Amniotic stem cell (primary cell): ENCODE measurements around the gene MPV17L2.

Source experiments
- DNase-seq: peaks from one replicate; lab custom pipeline; 2025; lab: John Stamatoyannopoulos, UW

MPV17L2 gene

DNA sequence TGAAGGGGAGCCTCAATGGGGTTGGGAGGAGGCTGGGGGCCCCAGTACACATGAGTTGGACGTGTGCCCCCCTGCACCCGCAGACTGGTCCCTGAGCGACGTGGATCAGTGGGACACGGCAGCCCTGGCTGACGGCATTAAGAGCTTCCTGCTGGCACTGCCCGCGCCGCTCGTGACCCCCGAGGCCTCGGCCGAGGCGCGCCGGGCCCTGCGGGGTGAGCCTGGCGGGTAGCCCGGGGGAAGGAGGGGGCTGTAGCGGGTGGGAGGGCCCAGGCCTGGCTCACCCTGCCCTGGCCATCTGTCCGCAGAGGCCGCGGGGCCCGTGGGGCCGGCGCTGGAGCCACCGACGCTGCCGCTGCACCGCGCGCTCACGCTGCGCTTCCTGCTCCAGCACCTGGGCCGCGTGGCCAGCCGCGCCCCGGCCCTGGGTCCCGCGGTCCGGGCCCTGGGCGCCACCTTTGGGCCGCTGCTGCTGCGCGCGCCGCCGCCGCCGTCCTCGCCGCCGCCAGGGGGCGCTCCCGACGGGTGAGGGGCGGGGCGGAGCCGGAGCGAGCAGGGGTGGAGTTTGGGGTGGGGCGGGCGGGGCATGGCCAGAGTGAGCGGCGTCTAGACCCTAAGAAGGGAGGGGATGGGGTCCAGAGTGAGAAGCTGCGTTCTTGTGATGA is 31.9 kb upstream of the MPV17L2 start:
- DNase-seq: no peak

GRCh38 chr19:18161636-18162002 is 31.4 kb upstream of the MPV17L2 start:
- DNase-seq: no peak

- DNase-seq: no peak
Measured at GRCh38 chr19:18164072-18164471, 28.9 kb upstream of the MPV17L2 start.

DNA sequence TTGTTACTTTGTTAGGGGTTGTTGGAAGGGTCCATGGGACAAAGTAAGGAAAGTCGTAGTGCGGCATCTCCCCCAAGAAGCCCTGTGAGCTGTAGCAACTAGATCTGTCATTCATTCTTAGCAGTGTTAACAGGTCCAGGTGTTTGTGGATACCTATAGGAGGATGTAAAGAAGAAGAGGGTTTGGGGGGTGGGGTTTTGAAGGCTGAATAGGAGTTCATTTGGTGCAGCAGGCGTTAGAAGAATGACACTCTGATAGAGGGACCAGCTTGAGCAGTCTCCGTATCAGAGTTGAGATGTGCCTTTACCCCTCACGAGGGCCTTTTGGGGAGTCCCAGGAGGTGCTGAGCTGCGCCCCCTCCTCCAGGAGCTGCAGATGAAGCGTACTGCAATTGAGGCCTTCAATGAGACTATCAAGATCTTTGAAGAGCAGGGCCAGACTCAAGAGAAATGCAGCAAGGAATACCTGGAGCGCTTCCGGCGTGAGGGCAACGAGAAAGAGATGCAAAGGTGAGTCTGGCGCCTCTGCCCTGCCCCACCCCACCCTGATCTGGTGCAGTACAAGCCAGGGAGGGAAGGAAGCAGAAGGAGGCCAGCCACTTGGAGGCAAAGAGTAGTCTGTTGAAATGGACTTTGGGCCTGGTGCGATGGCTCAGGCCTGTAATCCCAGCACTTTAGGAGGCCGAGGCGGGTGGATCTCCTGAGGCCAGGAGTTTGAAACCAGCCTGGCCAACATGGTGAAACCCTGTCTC is 27.0 kb upstream of the MPV17L2 start:
- no peak for DNase-seq

- DNase-seq: no peak
Measured at GRCh38 chr19:18167011-18167410, 26.0 kb upstream of the MPV17L2 start.

DNA sequence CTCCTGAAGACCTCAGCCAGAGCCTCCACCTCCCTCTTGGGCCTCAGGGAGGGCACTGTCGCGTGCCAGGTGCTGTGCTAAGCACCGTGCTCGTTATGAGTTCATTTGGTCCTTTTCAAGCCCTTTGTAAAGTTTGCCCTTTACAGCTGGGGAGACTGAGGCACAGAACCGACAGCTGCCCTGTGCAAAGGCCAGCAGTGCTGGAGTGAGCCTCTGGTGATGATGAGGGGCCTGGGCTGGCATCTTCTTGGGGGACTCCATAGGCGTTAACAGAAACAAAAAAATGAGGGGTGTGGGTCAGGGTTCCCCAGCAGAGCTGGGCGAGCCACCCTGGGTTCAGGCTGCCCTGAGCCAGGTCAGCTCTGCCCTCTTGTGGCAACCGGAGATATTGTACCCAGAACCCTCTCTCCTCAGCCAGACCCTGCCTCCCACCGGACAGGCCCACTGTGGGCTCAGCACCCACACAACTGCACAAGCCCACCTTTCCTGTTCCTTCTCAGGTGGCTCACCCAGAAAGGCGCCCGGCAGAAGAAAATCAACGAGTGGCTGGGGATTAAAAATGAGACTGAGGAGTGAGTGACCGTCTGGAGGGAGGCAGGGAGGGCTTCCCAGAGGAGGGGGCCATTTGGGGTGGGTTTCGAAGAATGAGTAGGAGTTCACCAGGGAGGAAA is 24.9 kb upstream of the MPV17L2 start:
- no peak for DNase-seq

DNA sequence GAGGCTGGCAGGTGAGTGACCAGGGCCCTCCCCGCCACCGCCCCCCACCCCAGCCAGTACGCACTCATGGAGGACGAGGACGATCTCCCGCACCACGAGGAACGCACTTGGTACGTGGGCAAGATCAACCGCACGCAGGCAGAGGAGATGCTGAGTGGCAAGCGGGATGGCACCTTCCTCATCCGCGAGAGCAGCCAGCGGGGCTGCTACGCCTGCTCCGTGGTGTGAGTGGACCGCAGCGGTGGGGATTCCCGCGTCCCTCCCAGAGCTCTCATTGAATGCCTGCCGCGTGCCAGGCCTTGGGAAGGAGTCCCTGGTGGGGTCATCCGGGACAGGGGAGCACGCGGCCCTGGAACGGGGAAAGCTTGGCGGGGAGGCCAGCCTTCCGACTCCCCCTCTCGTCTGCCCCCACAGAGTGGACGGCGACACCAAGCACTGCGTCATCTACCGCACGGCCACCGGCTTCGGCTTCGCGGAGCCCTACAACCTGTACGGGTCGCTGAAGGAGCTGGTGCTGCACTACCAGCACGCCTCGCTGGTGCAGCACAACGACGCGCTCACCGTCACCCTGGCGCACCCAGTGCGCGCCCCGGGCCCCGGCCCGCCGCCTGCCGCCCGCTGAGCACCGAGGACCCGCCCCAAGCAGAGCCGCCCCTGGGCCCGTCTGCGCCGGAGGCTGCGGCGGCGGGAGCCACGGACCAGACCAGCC is 24.2 kb upstream of the MPV17L2 start:
- DNase-seq: no peak

DNA sequence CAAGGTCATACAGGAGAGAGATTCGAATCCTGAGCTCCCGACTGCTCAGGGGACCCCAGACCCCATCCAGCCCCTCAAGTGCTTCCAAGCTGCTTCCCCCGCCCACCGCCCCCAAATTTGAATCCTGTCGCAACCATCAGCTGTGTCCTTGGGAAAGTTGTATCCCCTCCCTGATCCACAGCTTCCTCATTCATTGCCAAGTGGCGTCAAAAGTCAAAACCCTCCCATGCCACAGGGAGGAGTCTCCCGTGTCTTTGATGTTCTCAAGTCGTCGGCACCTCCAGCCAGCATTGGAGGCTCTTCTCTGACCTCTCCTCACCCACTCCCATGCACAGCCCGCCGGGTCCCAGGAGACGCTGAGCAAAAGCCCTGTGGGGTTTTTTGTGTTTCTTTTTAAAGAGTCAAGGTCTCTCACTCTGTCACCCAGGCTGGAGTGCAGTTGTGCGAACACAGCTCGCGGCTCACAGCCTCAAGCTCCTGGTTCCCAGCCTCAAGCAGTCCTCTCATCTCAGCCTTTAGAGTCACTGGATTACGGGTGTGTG is 22.2 kb upstream of the MPV17L2 start:
- no peak for DNase-seq

GRCh38 chr19:18171605-18172327 is 21.3 kb upstream of the MPV17L2 start:
- DNase-seq: no peak

DNA sequence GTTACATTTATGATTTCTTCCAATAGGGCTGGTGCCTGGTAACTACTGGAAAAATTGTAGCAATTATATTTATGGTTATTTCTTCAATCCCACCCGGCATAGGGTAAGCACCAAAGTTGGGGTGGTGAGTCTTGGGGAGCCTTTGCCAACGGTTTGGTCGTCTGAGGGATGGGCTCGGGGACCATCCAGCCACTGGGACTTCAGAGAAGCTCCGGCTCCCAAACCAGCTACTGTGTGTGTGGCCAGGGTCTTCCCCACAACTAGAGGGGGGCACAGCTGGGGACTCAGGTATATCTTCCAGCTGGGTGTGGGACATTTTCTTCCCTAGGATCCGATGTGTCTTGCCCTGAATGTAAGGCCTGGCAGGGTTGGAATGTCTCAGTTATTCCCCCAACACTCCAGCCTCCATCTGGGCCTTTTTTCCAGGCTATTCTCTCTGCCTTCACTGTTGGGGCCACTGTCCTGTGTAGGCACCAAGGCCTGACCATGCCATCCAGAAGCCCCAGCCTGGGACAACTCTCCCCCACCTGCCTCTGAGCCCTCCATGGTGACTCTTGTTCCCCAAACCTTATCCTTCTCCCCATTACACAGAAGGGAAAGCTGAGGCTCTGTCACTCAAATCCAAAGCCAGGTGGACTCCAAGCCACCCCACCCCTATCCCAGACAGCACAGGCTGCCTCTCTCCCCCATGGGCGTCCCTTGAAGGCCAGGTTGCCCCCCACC is 20.5 kb upstream of the MPV17L2 start:
- no peak for DNase-seq

GRCh38 chr19:18173054-18173571 is 19.9 kb upstream of the MPV17L2 start:
- no peak for DNase-seq

DNA sequence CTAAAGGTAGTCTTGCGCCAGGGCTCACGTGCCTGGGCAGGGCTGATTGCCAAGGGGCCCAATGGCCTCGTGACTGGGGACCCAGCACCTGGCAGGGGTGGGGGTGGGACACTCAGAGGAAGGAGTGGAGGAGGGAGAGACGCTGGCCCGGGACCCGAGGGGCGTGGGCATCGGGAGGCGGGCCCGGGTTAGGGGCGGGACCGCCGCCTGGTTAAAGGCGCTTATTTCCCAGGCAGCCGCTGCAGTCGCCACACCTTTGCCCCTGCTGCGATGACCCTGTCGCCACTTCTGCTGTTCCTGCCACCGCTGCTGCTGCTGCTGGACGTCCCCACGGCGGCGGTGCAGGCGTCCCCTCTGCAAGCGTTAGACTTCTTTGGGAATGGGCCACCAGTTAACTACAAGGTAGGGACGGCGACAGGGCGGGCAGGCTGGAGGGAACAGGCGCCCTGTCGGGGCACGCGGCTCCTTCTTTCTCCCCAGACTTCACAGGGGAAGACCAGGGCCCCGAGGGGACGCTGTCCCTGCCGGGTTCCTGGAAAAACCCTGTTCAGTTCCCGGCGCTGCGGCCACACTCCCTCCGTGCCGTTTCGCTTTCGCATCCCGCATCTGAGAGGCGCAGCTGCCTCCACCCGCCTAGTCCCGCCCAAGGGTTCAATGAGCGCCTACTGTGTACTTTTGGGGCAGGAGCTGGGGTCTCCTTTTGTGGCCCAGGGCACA is 19.3 kb upstream of the MPV17L2 start, which contains the start of gene IFI30:
TSS of gene IFI30 (plus strand) at position 242 of the 717 bp plus-strand sequence. CDS start at position 271, 29 bp downstream.
- DNase-seq: no peak

- DNase-seq: no peak
Measured at GRCh38 chr19:18174983-18175382, 18.0 kb upstream of the MPV17L2 start.

- DNase-seq: no peak
Measured at GRCh38 chr19:18176367-18177310, 16.4 kb upstream of the MPV17L2 start.

- no peak for DNase-seq
Measured at GRCh38 chr19:18179957-18180356, 13.1 kb upstream of the MPV17L2 start.

DNA sequence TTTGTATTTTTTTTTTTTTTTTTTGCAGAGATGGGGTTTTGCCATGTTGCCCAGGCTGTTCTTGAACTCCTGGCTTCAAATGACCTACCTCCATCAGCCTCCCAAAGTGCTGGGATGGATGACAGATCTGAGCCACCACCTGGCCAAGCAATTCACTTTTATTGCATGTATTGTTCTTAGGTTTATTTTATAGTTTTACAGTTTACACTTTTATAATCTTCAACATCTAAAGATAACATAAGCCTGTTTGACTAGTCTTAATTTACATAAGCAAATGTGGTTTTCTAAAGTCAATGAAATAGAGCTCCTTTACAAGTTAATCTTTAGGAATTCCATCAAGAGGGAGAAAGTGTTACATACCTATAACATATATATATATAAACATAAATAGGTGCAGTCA is 9.5 kb upstream of the MPV17L2 start:
- DNase-seq: no peak

GRCh38 chr19:18185538-18185937 is 7.5 kb upstream of the MPV17L2 start:
- DNase-seq: no peak

DNA sequence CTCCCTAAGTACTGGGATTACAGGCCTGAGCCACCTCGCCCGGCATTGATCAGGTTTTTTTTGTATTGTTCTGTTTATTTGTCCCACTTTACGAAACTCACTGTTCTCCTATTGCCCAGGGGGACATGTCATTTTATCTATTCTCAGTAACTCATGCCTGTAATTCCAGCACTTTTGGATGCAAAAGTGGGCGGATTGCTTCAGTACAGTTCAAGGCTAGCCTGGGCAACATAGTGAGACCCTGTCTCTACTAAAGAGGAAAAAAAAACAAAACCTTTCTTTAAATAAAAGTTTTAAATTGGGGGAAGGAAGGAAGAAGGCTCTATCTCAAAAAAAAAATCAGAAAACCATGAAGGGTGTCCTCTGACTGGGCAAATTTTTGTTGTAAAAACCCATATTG is 2.7 kb upstream of the MPV17L2 start:
- no peak for DNase-seq

GRCh38 chr19:18191640-18192062 is 1.4 kb upstream of the MPV17L2 start:
- DNase-seq: no peak
